DND-41 (cell line): Measurements from ENCODE around the gene KIRREL3.

Experiments
- CTCF ChIP-seq: IDR thresholded peaks from 2 replicates; pipeline ENCODE4 v1.5.1; 2012; ENCODE audit warnings: borderline replicate concordance, low read length, moderate library complexity, mild to moderate bottlenecking; ENCODE audit not compliant: poor library complexity, severe bottlenecking; ENCODE audit errors: extremely low read depth
- EZH2 ChIP-seq: IDR thresholded peaks from 3 replicates; pipeline ENCODE4 v1.6.1; 2012; ENCODE audit warnings: borderline replicate concordance, low read depth, mild to moderate bottlenecking, moderate library complexity, low read length, inconsistent platforms; ENCODE audit not compliant: severe bottlenecking

DNA sequence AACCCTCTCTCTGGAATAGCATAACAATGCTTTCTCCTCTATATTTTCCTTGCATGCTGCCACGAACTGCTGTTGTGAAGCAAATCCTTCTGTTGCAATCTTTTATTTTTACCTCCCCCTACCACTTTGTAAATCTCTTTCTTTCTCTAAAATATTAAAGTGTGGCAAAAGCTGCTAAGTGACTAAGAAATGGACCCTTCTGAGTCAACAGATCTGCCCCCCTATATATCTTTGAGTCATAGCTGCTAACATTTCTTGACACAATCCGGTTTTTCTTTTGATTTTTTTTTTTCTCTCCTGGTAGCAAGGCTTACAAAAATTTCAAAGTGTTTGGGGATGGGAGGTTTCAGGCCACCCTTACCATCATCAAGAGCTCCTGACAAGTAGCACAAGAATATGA lies 39.0 kb upstream of the KIRREL3 start:
- TF ChIP-seq CTCF (no peak), EZH2 (no peak)
